ENCODE results near the gene ERP44. TPM values are rescaled to one million over a fixed set of nuclear protein-coding genes. Genes with fewer than 3 reads are reported as not detected.
"Not testable (repeated sequence)": the region's sequence is repeated elsewhere in the genome, so short reads cannot be mapped to it uniquely, and the experiment has no call there.

Gene ERP44
- 12.0 and 18.0 TPM in 2 replicates for total RNA-seq (ENCODE audit: low replicate concordance)

GRCh38 chr9:100098887-100099721, at the start of gene ERP44, which contains the start of gene INVS:
Gene ERP44, minus strand, starts transcription at chr9:100099000. Its CDS starts 160 bp downstream, at chr9:100098840.
Gene INVS, plus strand, starts transcription at chr9:100099243. Its CDS starts 5,279 bp downstream, at chr9:100104522.
- Histone ChIP-seq H3K27ac (peak within 1 kb of the TSS; percentile 79), H3K36me3 (no peaks in the 10 kb centered on the region), H3K9me3 (ENCODE audit: low read depth) (no peaks in the 10 kb centered on the region), H3K4me3 (peak within 1 kb of the TSS; percentile 78), H3F3A (ENCODE audit: low read depth) (peaks cover 25% of the 10 kb centered on the region), H2AFZ (replicated peaks) (peak within 1 kb of the TSS; percentile 87), H3K79me2 (ENCODE audit: low read depth) (peaks cover 51% of the 10 kb centered on the region), H3K27me3 (no peaks in the 10 kb centered on the region), H3K9ac (peak within 1 kb of the TSS; percentile 85), H3K4me1 (peaks cover 13% of the 10 kb centered on the region), H3K4me2 (peak within 1 kb of the TSS; percentile 93), H4K20me1 (ENCODE audit: low read depth) (peaks cover 11% of the 10 kb centered on the region)
- DNase-seq (ENCODE audit: low spot score) = peak; percentile 100
- Mint-ChIP-seq H3K27ac (peak within 1 kb of the TSS; percentile 96), H3K9me3 (no peaks in the 10 kb centered on the region), H3K4me1 (peaks cover 16% of the 10 kb centered on the region), H3K36me3 (no peaks in the 10 kb centered on the region), H3K4me3 (peak within 1 kb of the TSS; percentile 99), H3K27me3 (ENCODE audit: insufficient read depth, low read depth) (peaks cover 2% of the 10 kb centered on the region)
- TF ChIP-seq EZH2 (IDR thresholded peaks at IDR 0.05) (no peak), EZH2phosphoT487 (IDR thresholded peaks at IDR 0.05) (no peak), CTCF (IDR thresholded peaks at IDR 0.05) (no peak)

GRCh38 chr9:100145976-100146375, 47.2 kb upstream of the ERP44 start:
- not testable (repeated sequence) for H3K79me2 ChIP-seq (ENCODE audit: low read depth); H3K4me3 ChIP-seq

GRCh38 chr9:100145167-100145934, 46.6 kb upstream of the ERP44 start:
- not testable (repeated sequence) for H3K27me3 Mint-ChIP-seq (ENCODE audit: insufficient read depth, low read depth); H3K4me3 Mint-ChIP-seq; H3K27ac ChIP-seq; H4K20me1 ChIP-seq (ENCODE audit: low read depth); DNase-seq (ENCODE audit: low spot score); H3K9me3 ChIP-seq (ENCODE audit: low read depth); H3K27me3 ChIP-seq; H2AFZ ChIP-seq (replicated peaks); H3K79me2 ChIP-seq (ENCODE audit: low read depth); H3K9ac ChIP-seq; H3K36me3 Mint-ChIP-seq; H3K4me3 ChIP-seq; H3F3A ChIP-seq (ENCODE audit: low read depth); H3K36me3 ChIP-seq; H3K9me3 Mint-ChIP-seq
- Mint-ChIP-seq H3K4me1 (peaks cover 28% of the 10 kb centered on the region), H3K27ac (peak overlapping the region; percentile 67)
- Histone ChIP-seq H3K4me1 (peaks cover 39% of the 10 kb centered on the region), H3K4me2 (peak overlapping the region; percentile 62)

More at GRCh38 chr9:100145976-100146375, 47.2 kb upstream of the ERP44 start:
- not testable (repeated sequence) for H4K20me1 ChIP-seq (ENCODE audit: low read depth); H3K27ac ChIP-seq; DNase-seq (ENCODE audit: low spot score); H3K36me3 ChIP-seq; H2AFZ ChIP-seq (replicated peaks); H3K27me3 Mint-ChIP-seq (ENCODE audit: insufficient read depth, low read depth); H3F3A ChIP-seq (ENCODE audit: low read depth); H3K9ac ChIP-seq; H3K9me3 Mint-ChIP-seq; H3K36me3 Mint-ChIP-seq; H3K27me3 ChIP-seq; H3K4me3 Mint-ChIP-seq; H3K9me3 ChIP-seq (ENCODE audit: low read depth)
- H3K4me1 Mint-ChIP-seq = peaks cover 28% of the 10 kb centered on the region
- Histone ChIP-seq H3K4me2 (peak overlapping the region; percentile 62), H3K4me1 (peaks cover 33% of the 10 kb centered on the region)
- peak overlapping the region; percentile 67 for H3K27ac Mint-ChIP-seq

GRCh38 chr9:100141862-100142261, 43.1 kb upstream of the ERP44 start:
- H3K4me3 ChIP-seq; H3K9ac ChIP-seq; H3K79me2 ChIP-seq (ENCODE audit: low read depth); H3K27ac ChIP-seq; H3K36me3 Mint-ChIP-seq; H3K9me3 ChIP-seq (ENCODE audit: low read depth); H3K27ac Mint-ChIP-seq; H3K36me3 ChIP-seq; DNase-seq (ENCODE audit: low spot score); H3K4me2 ChIP-seq; H3K9me3 Mint-ChIP-seq; H3K27me3 ChIP-seq; H3K27me3 Mint-ChIP-seq (ENCODE audit: insufficient read depth, low read depth); H2AFZ ChIP-seq (replicated peaks); H3K4me3 Mint-ChIP-seq; H3F3A ChIP-seq (ENCODE audit: low read depth): not testable (repeated sequence)
- H3K4me1 Mint-ChIP-seq = peaks cover 23% of the 10 kb centered on the region
- Histone ChIP-seq H3K4me1 (peaks cover 46% of the 10 kb centered on the region), H4K20me1 (ENCODE audit: low read depth) (peaks cover 12% of the 10 kb centered on the region)

- H3K9ac ChIP-seq; H2AFZ ChIP-seq (replicated peaks); H3K27ac ChIP-seq; H3K9me3 Mint-ChIP-seq; H3K9me3 ChIP-seq (ENCODE audit: low read depth); H3K4me3 Mint-ChIP-seq; H3K27me3 Mint-ChIP-seq (ENCODE audit: insufficient read depth, low read depth); H3K27me3 ChIP-seq; H3K36me3 Mint-ChIP-seq; H3K27ac Mint-ChIP-seq; H3K79me2 ChIP-seq (ENCODE audit: low read depth); DNase-seq (ENCODE audit: low spot score); H3K4me3 ChIP-seq; H3K36me3 ChIP-seq; H3F3A ChIP-seq (ENCODE audit: low read depth): not testable (repeated sequence)
- Histone ChIP-seq H3K4me1 (peaks cover 33% of the 10 kb centered on the region), H3K4me2 (peak overlapping the region; percentile 52), H4K20me1 (ENCODE audit: low read depth) (peaks cover 12% of the 10 kb centered on the region)
- H3K4me1 Mint-ChIP-seq = peaks cover 16% of the 10 kb centered on the region
Observed at GRCh38 chr9:100140303-100140702, 41.5 kb upstream of the ERP44 start.
